ENCODE results near the gene SESN1. TPM values are rescaled to one million over a fixed set of nuclear protein-coding genes. Genes with fewer than 3 reads are reported as not detected.

SESN1 gene
- total and polyA plus RNA-seq, 9 of the 15 experiments (the other 6 are each of a cell fraction or from before 2014, with no cell fraction given) = 3.1 to 13.0 (median 7.4) TPM

- TF ChIP-seq, protein P1, sequence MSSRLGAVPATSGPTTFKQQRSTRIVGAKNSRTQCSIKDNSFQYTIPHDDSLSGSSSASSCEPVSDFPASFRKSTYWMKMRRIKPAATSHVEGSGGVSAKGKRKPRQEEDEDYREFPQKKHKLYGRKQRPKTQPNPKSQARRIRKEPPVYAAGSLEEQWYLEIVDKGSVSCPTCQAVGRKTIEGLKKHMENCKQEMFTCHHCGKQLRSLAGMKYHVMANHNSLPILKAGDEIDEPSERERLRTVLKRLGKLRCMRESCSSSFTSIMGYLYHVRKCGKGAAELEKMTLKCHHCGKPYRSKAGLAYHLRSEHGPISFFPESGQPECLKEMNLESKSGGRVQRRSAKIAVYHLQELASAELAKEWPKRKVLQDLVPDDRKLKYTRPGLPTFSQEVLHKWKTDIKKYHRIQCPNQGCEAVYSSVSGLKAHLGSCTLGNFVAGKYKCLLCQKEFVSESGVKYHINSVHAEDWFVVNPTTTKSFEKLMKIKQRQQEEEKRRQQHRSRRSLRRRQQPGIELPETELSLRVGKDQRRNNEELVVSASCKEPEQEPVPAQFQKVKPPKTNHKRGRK (tag; IDR thresholded peaks at IDR 0.05) = peak; percentile 98
- TF ChIP-seq NR2F6 (CRISPR knock-in tag; IDR thresholded peaks at IDR 0.05) (no peak), E2F3 (CRISPR knock-in tag; IDR thresholded peaks at IDR 0.05) (no peak), ZNF146 (CRISPR knock-in tag; IDR thresholded peaks at IDR 0.05; ENCODE audit: unreplicated experiment) (no peak), CREM (IDR thresholded peaks at IDR 0.05; ENCODE audit: low read depth) (no peak), ZBTB9 (CRISPR knock-in tag; IDR thresholded peaks at IDR 0.05) (no peak), OTX1 (CRISPR knock-in tag; IDR thresholded peaks at IDR 0.05) (peak; percentile 40; the same call in 1 of the 2 replicates), ZNF436 (CRISPR knock-in tag; IDR thresholded peaks at IDR 0.05) (no peak), FUS (optimal IDR thresholded peaks at IDR 0.05; ENCODE audit: low read depth, low read length) (no peak), POLR2A (conservative IDR thresholded peaks at IDR 0.05) (no peak), SIX5 (IDR thresholded peaks at IDR 0.05; ENCODE audit: borderline replicate concordance in 1 of 2, insufficient read depth in 1 of 2, low read depth in 1 of 2, low read length in 2 of 2) (no peak), NCOA6 (IDR thresholded peaks at IDR 0.05) (no peak)
- TF ChIP-seq, protein P2, sequence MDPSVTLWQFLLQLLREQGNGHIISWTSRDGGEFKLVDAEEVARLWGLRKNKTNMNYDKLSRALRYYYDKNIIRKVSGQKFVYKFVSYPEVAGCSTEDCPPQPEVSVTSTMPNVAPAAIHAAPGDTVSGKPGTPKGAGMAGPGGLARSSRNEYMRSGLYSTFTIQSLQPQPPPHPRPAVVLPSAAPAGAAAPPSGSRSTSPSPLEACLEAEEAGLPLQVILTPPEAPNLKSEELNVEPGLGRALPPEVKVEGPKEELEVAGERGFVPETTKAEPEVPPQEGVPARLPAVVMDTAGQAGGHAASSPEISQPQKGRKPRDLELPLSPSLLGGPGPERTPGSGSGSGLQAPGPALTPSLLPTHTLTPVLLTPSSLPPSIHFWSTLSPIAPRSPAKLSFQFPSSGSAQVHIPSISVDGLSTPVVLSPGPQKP (CRISPR knock-in tag; IDR thresholded peaks at IDR 0.05) = no peak
- TF ChIP-seq, protein P3, sequence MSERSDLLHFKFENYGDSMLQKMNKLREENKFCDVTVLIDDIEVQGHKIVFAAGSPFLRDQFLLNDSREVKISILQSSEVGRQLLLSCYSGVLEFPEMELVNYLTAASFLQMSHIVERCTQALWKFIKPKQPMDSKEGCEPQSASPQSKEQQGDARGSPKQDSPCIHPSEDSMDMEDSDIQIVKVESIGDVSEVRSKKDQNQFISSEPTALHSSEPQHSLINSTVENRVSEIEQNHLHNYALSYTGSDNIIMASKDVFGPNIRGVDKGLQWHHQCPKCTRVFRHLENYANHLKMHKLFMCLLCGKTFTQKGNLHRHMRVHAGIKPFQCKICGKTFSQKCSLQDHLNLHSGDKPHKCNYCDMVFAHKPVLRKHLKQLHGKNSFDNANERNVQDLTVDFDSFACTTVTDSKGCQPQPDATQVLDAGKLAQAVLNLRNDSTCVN (CRISPR knock-in tag; IDR thresholded peaks at IDR 0.05) = 0 out of 2 replicates have a peak, but pooled peaks have one; percentile 55
- TF ChIP-seq, protein P4, sequence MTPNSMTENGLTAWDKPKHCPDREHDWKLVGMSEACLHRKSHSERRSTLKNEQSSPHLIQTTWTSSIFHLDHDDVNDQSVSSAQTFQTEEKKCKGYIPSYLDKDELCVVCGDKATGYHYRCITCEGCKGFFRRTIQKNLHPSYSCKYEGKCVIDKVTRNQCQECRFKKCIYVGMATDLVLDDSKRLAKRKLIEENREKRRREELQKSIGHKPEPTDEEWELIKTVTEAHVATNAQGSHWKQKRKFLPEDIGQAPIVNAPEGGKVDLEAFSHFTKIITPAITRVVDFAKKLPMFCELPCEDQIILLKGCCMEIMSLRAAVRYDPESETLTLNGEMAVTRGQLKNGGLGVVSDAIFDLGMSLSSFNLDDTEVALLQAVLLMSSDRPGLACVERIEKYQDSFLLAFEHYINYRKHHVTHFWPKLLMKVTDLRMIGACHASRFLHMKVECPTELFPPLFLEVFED (CRISPR knock-in tag; conservative IDR thresholded peaks at IDR 0.05) = peak; percentile 65; the same call in 1 of the 2 replicates
- TF ChIP-seq, protein P5, sequence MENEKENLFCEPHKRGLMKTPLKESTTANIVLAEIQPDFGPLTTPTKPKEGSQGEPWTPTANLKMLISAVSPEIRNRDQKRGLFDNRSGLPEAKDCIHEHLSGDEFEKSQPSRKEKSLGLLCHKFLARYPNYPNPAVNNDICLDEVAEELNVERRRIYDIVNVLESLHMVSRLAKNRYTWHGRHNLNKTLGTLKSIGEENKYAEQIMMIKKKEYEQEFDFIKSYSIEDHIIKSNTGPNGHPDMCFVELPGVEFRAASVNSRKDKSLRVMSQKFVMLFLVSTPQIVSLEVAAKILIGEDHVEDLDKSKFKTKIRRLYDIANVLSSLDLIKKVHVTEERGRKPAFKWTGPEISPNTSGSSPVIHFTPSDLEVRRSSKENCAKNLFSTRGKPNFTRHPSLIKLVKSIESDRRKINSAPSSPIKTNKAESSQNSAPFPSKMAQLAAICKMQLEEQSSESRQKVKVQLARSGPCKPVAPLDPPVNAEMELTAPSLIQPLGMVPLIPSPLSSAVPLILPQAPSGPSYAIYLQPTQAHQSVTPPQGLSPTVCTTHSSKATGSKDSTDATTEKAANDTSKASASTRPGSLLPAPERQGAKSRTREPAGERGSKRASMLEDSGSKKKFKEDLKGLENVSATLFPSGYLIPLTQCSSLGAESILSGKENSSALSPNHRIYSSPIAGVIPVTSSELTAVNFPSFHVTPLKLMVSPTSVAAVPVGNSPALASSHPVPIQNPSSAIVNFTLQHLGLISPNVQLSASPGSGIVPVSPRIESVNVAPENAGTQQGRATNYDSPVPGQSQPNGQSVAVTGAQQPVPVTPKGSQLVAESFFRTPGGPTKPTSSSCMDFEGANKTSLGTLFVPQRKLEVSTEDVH (IDR thresholded peaks at IDR 0.05; ENCODE audit: low read depth, partially characterized antibody) = no peak
Measured at GRCh38 chr6:109038837-109039398, 55.7 kb downstream of the SESN1 start (continued).
